Measurements from ENCODE around the gene SYT8. TPM values are rescaled to one million over a fixed set of nuclear protein-coding genes. Genes with fewer than 3 reads are reported as not detected.

Gene SYT8
- total and polyA plus RNA-seq, 2 experiments from 2014 or later = not detected

GRCh38 chr11:1856306-1857005 lies 21.7 kb downstream of the SYT8 start:
- H4K20me1 ChIP-seq (replicated peaks; ENCODE audit: insufficient read depth) = no peaks in the 10 kb centered on the region

More at GRCh38 chr11:1856306-1857005, 21.7 kb downstream of the SYT8 start:
- Histone ChIP-seq H2AFZ (no peak overlapping the region), H3K4me3 (no peak overlapping the region), H3K9me2 (ENCODE audit: insufficient read depth) (no peaks in the 10 kb centered on the region), H3K27me3 (ENCODE audit: insufficient read depth) (no peaks in the 10 kb centered on the region), H3K27ac (ENCODE audit: low read depth) (no peak overlapping the region), H3K4me2 (no peak overlapping the region), H3K36me3 (ENCODE audit: insufficient read depth) (no peaks in the 10 kb centered on the region), H3K79me2 (replicated peaks; ENCODE audit: insufficient read depth) (no peaks in the 10 kb centered on the region), H3K4me1 (ENCODE audit: insufficient read depth) (no peaks in the 10 kb centered on the region), H3F3A (replicated peaks; ENCODE audit: low read depth) (no peaks in the 10 kb centered on the region)
- no peaks in the 10 kb centered on the region for H3K27me3 Mint-ChIP-seq (ENCODE audit: insufficient read depth, low read depth, poor library complexity)
- H3K4me1 Mint-ChIP-seq = no peaks in the 10 kb centered on the region
- H3K4me3 Mint-ChIP-seq = no peak overlapping the region
- H3K9me3 Mint-ChIP-seq = no peaks in the 10 kb centered on the region
- ATAC-seq (no peak), DNase-seq (ENCODE audit: low spot score) (no peak)
- H3K36me3 Mint-ChIP-seq (ENCODE audit: low read depth) = no peaks in the 10 kb centered on the region
- H3K27ac Mint-ChIP-seq = no peak overlapping the region
- no peak for TF ChIP-seq EZH2 (IDR thresholded peaks at IDR 0.05; ENCODE audit: low read depth, unreplicated experiment)
- no peak for TF ChIP-seq CREB1 (CRISPR knock-in tag; IDR thresholded peaks at IDR 0.05; ENCODE audit: low read depth)
- TF ChIP-seq NANOG (IDR thresholded peaks at IDR 0.05; ENCODE audit: borderline replicate concordance) = no peak
- TF ChIP-seq, protein P1, sequence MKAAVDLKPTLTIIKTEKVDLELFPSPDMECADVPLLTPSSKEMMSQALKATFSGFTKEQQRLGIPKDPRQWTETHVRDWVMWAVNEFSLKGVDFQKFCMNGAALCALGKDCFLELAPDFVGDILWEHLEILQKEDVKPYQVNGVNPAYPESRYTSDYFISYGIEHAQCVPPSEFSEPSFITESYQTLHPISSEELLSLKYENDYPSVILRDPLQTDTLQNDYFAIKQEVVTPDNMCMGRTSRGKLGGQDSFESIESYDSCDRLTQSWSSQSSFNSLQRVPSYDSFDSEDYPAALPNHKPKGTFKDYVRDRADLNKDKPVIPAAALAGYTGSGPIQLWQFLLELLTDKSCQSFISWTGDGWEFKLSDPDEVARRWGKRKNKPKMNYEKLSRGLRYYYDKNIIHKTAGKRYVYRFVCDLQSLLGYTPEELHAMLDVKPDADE (IDR thresholded peaks at IDR 0.05) = no peak
- TF ChIP-seq ZNF331 (CRISPR knock-in tag; IDR thresholded peaks at IDR 0.05; ENCODE audit: low read depth) = no peak
- no peak for TF ChIP-seq JUNB (IDR thresholded peaks at IDR 0.05; ENCODE audit: unreplicated experiment)
- TF ChIP-seq EZH2phosphoT487 (IDR thresholded peaks at IDR 0.05; ENCODE audit: unreplicated experiment) = no peak
- no peak for TF ChIP-seq POLR2AphosphoS5 (IDR thresholded peaks at IDR 0.05; ENCODE audit: low read depth)
- no peak for TF ChIP-seq ZNF462 (CRISPR knock-in tag; IDR thresholded peaks at IDR 0.05)
- TF ChIP-seq, protein P2, sequence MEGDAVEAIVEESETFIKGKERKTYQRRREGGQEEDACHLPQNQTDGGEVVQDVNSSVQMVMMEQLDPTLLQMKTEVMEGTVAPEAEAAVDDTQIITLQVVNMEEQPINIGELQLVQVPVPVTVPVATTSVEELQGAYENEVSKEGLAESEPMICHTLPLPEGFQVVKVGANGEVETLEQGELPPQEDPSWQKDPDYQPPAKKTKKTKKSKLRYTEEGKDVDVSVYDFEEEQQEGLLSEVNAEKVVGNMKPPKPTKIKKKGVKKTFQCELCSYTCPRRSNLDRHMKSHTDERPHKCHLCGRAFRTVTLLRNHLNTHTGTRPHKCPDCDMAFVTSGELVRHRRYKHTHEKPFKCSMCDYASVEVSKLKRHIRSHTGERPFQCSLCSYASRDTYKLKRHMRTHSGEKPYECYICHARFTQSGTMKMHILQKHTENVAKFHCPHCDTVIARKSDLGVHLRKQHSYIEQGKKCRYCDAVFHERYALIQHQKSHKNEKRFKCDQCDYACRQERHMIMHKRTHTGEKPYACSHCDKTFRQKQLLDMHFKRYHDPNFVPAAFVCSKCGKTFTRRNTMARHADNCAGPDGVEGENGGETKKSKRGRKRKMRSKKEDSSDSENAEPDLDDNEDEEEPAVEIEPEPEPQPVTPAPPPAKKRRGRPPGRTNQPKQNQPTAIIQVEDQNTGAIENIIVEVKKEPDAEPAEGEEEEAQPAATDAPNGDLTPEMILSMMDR (conservative IDR thresholded peaks at IDR 0.05; ENCODE audit: low read depth in 2 of 2) = no peak
- no peak for TF ChIP-seq STAT1 (IDR thresholded peaks at IDR 0.05; ENCODE audit: unreplicated experiment)
- no peak for TF ChIP-seq ZNF114 (CRISPR knock-in tag; IDR thresholded peaks at IDR 0.05)
- TF ChIP-seq, protein P3, sequence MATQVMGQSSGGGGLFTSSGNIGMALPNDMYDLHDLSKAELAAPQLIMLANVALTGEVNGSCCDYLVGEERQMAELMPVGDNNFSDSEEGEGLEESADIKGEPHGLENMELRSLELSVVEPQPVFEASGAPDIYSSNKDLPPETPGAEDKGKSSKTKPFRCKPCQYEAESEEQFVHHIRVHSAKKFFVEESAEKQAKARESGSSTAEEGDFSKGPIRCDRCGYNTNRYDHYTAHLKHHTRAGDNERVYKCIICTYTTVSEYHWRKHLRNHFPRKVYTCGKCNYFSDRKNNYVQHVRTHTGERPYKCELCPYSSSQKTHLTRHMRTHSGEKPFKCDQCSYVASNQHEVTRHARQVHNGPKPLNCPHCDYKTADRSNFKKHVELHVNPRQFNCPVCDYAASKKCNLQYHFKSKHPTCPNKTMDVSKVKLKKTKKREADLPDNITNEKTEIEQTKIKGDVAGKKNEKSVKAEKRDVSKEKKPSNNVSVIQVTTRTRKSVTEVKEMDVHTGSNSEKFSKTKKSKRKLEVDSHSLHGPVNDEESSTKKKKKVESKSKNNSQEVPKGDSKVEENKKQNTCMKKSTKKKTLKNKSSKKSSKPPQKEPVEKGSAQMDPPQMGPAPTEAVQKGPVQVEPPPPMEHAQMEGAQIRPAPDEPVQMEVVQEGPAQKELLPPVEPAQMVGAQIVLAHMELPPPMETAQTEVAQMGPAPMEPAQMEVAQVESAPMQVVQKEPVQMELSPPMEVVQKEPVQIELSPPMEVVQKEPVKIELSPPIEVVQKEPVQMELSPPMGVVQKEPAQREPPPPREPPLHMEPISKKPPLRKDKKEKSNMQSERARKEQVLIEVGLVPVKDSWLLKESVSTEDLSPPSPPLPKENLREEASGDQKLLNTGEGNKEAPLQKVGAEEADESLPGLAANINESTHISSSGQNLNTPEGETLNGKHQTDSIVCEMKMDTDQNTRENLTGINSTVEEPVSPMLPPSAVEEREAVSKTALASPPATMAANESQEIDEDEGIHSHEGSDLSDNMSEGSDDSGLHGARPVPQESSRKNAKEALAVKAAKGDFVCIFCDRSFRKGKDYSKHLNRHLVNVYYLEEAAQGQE (IDR thresholded peaks at IDR 0.05; ENCODE audit: unreplicated experiment) = no peak

Measured in GM23338 (cell line).